Germinal center (tissue), 1 donor: ENCODE measurements around the gene TCEA2.
"Not testable (repeated sequence)": the region's sequence is repeated elsewhere in the genome, so short reads cannot be mapped to it uniquely, and the experiment has no call there.

Source experiments
- DNase-seq: peaks from one replicate; pipeline ENCODE4 v3.0.0; 2012; ENCODE audit warnings: mixed read lengths, low spot score

The TCEA2 gene

GRCh38 chr20:64108731-64109681 lies 46.0 kb downstream of the TCEA2 start:
- DNase-seq: no peak

GRCh38 chr20:64109831-64110391 lies 46.9 kb downstream of the TCEA2 start:
- no peak for DNase-seq

GRCh38 chr20:64110411-64111068 lies 47.5 kb downstream of the TCEA2 start:
- DNase-seq: no peak

GRCh38 chr20:64111841-64112641 lies 49.0 kb downstream of the TCEA2 start:
- DNase-seq: no peak

GRCh38 chr20:64112691-64113443 lies 49.9 kb downstream of the TCEA2 start:
- DNase-seq: no peak

DNA sequence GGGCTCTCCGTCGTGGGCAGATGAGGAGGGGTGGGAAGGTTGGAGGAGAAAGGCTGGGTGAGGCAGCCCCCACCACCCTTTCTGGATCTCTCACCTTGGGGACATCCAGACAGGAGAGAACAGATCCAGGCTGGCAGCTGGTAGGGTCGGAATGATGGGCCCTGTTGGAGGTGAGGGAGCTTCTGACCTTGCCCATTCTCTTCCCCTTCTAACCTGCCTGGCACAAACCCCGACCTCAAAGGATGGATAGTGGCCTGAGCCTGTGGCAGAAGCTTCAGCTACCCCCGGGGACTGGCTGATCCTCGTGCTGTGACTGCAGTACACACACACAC lies 50.4 kb downstream of the TCEA2 start:
- no peak for DNase-seq

- DNase-seq: no peak
Measured at GRCh38 chr20:64113796-64114355, 50.9 kb downstream of the TCEA2 start.

GRCh38 chr20:64114356-64114971 lies 51.5 kb downstream of the TCEA2 start:
- DNase-seq: no peak

- no peak for DNase-seq
Measured at GRCh38 chr20:64115171-64115911, 52.3 kb downstream of the TCEA2 start.

DNA sequence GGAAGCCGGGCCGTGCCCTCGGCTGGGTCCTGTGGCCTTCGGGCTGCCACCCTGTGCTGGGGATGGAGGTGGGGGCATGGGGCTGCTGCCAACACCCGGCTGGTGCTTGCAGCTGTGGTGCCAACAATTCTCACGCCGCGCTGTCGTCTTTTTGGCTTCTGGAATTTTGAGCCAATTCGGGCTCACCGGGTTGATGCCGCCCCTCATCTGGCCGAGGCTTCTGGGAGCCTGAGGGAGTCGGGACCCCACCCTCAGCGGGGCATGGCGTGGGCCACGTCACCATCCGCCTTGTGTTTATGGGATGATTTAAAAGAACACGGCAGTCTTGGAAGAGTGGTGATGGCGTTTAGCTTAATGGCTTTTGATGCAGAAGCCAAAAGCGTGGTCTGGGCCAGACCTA lies 53.0 kb downstream of the TCEA2 start:
- no peak for DNase-seq

DNA sequence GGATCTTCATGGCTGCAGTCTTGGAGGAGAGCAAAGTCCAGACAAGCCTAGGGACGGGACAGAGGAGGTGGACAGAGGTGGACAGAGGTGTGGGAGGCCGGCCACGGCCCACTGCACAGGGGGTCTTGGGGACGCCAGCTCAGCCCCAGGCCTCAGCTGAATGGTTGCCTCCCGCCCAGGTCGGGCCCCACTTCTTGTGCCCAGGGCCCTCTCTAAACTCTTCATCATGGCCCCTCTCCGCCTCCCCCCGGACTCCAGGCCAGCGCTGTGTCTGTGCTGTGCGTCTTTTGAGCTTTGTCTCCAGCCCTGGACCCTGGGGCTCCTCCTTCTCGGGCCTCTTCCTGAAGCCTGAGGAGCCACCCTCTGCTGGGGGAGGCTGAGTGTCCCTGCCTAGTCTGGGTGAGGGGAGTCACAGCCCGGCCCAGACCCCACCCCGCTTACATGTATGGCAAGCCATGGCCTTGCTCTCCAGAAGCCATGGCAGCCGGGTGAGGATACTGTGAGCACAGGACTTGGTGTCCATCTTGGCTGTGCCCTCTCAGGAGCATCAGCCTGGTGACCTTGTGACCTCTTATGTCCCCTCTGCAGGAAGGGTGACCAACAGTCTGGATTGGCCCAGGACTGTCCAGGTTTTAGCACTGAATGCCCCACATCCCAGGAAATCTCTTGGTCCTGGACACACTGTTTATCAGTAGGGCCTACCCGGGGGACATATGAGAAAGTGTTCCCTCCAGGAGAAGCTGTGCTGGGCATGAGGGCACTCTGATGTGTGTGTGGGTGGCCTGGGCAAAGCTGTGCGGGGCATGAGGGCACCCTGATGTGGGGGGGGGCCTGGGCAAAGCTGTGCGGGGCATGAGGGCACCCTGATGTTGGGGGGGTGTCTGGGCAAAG lies 53.8 kb downstream of the TCEA2 start:
- DNase-seq: no peak

- DNase-seq: not testable (repeated sequence)
Measured at GRCh38 chr20:64117432-64117777, 54.4 kb downstream of the TCEA2 start.

DNA sequence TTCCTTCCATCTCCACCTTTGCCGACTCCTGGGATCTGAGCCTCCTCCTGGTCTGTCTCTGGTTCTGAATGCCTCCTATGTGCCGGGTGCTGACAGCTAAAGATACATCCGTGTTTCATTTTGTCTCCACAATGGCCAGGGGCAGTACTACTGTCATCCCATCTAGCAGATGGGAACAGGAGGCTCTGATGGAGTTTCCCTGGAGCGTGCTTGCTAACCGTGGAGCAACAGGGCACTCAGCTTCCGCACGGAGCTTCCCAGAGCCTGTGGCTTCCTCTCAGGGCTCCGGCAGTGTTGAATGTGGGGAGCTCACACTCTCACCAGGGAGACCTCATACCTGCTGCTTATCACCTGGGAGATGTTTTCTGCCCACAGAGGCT lies 56.3 kb downstream of the TCEA2 start:
- no peak for DNase-seq

GRCh38 chr20:64119681-64120341 lies 56.8 kb downstream of the TCEA2 start:
- no peak for DNase-seq

- DNase-seq: no peak
Measured at GRCh38 chr20:64121586-64121985, 58.6 kb downstream of the TCEA2 start.
